T follicular helper cell (primary cell): ENCODE results near the gene MSANTD1.

Experiments used
- DNase-seq: peaks from one replicate; pipeline ENCODE4 v3.0.0-alpha.2; 2020; ENCODE audit warnings: low read depth
- total RNA-seq, 2 experiments: gene quantifications; one replicate each; lab custom pipeline; 2026; lab: John Stamatoyannopoulos, UW

MSANTD1 gene
- 1.00 to 3.2 reads per million in 2 experiments for total RNA-seq

DNA sequence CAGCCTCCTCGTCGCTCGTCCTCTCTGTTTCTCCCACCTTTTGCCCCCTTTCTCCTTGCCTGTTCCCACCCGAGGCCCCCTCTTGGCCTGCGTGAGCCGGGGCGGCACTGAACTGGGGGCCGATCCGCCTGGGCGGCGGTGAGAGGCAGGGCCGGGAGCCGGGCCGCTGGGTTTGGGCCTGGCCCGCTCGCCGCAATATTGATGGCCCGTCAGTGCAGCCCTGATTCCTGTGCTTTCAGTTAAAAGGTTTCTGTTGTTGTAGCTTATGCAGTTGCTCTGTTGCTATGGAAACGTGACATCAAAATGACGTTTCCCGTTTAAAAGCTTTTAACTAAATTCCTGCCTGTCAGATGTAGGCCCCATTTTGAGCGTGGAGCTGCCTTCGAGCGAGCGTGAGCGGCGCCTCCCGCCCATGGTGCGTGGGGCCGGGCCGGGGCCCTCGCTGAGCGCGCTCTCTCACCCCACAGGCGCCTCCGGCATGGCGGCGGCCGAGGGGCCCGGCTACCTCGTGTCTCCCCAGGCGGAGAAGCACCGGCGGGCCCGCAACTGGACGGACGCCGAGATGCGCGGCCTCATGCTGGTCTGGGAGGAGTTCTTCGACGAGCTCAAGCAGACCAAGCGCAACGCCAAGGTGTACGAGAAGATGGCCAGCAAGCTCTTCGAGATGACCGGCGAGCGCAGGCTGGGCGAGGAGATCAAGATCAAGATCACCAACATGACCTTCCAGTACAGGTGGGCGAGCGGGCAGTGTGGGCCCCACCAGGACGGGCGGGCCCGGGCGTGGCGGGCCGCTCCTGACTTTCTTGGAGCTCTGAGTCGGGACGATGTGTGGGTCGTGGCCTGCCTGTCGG, at the start of gene MSANTD1:
MSANTD1 (plus strand) TSS at position 349 of the 851 bp plus-strand sequence; CDS start at position 413, 64 bp downstream.
- DNase-seq, result no peak

GRCh38 chr4:3199653-3200422, 49.1 kb upstream of the MSANTD1 start:
- no peak for DNase-seq

DNA sequence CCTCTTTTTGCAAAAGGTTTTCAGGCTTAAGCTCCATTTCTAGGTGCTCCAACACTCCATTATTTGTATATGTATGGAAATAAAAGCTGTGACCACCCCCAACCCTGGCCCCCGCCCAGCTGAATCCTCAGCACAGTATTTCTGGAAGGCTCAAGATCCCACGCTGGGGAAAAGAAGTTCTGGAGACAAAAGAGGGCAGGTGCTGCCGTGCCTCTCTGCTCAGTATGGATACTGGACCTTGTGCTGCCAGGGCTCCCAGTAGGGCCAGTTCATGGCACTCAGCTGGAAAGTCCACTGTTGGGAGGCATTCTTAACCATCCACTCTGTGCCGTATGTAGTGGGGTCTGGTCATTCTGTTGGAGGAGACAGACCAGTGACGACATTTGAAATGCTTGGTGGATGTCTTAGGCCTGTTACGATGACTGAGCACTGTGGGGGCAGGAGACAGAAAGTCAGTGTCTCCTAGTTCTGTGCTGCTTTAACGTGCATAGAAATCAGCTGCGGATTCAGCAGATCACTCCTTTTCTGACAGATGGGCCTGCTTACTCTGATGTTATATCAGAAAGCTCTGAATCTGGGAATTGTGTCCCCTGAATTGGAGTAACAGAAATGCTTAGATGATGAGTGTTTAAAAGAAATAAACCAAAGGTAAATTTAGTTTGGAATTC, 48.4 kb upstream of the MSANTD1 start:
- DNase-seq, result no peak

GRCh38 chr4:3201718-3202702, 46.9 kb upstream of the MSANTD1 start:
- DNase-seq, result peak; percentile 61

GRCh38 chr4:3202836-3203820, 45.8 kb upstream of the MSANTD1 start:
- no peak for DNase-seq

DNA sequence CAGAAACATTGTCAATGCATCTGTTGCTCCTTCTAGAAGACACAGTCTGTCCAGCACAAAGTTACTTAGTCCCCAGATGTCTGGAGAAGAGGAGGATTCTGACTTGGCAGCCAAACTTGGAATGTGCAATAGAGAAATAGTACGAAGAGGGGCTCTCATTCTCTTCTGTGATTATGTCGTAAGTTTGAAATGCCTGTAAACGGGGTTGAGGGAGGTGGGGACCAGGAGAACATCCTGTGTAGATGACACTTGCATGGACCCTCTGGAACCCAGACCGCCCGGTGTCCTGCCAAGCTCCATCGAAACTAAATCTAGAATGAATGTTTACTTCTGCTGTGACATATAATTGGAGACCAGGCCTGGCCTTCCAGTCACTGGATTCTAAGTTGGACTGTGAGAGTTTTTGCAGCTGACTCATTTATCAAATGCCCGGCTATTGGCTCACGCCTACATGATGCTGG, 45.0 kb upstream of the MSANTD1 start:
- no peak for DNase-seq

DNA sequence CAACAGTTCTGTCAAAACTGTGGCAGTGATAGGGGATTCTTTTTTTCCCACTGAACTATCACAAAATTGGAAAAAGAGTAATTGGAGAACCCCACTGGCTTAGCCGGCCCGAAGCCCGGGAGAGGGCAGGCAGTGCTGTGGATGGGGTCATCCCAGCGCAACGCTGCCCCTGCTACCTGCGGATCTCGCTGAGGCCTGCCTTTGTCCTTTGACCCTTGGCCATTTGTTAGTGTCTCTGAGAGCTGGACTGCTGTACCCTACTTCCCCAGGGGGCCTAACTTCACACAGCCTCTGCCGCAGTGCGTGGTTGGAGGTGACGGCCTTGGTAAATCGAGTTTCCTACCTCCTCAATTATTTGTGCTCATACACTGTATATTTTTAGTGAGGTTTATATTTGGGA, 43.0 kb upstream of the MSANTD1 start:
- no peak for DNase-seq

- DNase-seq, result no peak
Observed at GRCh38 chr4:3206439-3207100, 42.4 kb upstream of the MSANTD1 start.

GRCh38 chr4:3207531-3208037, 41.4 kb upstream of the MSANTD1 start:
- no peak for DNase-seq

GRCh38 chr4:3208826-3209225, 40.1 kb upstream of the MSANTD1 start:
- no peak for DNase-seq

DNA sequence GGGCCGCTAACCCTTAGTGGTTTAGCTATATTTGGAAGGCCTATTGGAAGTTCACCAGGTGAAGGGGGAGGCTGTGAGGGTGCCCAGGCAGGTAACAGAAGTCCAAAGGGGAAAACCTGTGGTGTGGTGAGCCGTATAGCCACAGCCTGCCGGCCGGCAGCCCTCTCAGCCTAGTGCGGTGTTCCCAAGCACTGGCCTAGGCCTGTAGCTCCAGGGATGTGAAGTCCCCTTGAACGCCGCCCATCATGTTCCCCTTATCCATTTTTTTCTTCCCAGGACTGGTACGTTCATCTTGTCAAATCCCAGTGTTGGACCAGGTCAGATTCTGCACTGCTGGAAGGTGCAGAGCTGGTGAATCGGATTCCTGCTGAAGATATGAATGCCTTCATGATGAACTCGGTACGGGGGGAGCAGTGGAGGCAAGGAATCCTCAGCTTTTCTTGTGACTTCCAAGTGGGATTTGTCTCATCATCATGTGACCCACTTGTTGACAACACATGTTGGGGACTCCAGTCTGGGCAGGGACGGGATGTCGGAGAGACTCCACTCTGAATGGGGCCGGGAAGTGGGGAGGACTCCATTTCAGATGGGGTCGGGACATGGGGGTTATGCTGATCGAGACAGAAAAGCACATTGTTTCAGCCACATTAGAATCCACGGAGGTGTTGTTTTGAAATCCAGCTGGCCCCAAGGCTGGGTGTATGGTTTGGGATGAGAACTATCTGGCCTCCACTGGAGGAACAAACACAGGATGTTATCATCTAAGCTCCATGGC, 39.2 kb upstream of the MSANTD1 start:
- no peak for DNase-seq

GRCh38 chr4:3210467-3210866, 38.5 kb upstream of the MSANTD1 start:
- DNase-seq, result no peak

GRCh38 chr4:3211866-3212265, 37.1 kb upstream of the MSANTD1 start:
- DNase-seq, result no peak

DNA sequence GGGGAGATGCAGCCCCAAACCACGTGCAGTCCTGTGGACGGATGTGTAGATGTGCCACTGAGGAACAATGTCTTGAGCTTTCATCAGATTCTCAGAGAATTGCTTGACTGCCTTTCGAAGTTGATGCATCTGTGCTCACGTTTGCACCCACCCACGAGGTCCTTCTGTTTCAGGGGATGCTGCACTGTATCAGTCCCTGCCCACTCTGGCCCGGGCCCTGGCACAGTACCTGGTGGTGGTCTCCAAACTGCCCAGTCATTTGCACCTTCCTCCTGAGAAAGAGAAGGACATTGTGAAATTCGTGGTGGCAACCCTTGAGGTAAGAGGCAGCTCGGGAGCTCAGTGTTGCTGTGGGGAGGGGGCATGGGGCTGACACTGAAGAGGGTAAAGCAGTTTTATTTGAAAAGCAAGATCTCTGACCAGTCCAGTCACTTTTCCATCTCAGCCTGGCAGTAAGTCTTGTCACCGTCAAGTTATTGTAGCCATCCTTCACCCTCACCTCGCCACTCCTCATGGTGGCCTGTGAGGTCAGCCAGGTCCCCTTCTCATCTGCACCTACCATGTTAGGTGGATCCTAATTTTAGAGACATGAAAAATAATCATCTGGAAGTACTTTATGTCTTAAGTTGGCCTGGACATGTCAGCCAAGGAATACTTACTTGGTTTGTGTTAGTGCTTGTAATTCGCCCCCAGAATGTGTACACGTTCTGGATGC, 36.4 kb upstream of the MSANTD1 start:
- DNase-seq, result no peak

- no peak for DNase-seq
Observed at GRCh38 chr4:3213106-3213425, 35.9 kb upstream of the MSANTD1 start.

DNA sequence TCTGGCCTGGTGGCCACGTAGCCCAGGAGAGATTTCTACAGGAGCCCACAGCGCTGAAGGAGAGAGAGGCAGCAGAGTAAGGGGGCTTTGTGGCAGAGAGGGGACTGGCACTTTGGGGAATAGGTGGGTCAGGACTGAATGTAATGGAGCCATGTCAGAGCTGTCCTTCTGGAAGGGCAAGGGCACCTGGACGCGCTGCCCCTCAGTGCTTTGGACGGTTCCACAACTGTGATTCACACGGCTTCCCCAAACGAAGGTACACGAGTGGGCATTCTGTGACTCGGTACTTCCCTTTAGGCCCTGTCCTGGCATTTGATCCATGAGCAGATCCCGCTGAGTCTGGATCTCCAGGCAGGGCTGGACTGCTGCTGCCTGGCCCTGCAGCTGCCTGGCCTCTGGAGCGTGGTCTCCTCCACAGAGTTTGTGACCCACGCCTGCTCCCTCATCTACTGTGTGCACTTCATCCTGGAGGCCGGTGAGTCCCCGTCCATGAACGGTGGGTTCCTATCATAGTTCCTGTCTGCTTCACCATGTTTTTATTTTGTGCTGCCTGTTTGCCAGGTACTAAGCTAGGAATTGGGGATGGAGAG, 35.2 kb upstream of the MSANTD1 start:
- no peak for DNase-seq

- DNase-seq, result no peak
Observed at GRCh38 chr4:3215256-3215655, 33.7 kb upstream of the MSANTD1 start.
